Astrocyte of the cerebellum (primary cell): Measurements from ENCODE around the gene DPH1.

Experiments used
- DNase-seq: peaks from one replicate; pipeline ENCODE4 v3.0.0-alpha.2; 2011; ENCODE audit warnings: low read depth
- H3K4me3 ChIP-seq: 2 replicates; pipeline ENCODE4 v1.5.1; 2011; ENCODE audit warnings: mild to moderate bottlenecking, low read depth, low read length, moderate library complexity
- CTCF ChIP-seq: IDR thresholded peaks from 2 replicates; pipeline ENCODE4 v1.5.1; 2012; ENCODE audit warnings: low read length, low read depth, moderate library complexity, mild to moderate bottlenecking; ENCODE audit errors: missing control alignments
- in situ Hi-C: cut with HindIII; loops from 2 replicates; pipeline ENCODE4 v1.10.0; 2017; ENCODE audit warnings: low sequenced_read_pairs

Gene DPH1

GRCh38 chr17:2017274-2017941 lies 12.5 kb upstream of the DPH1 start:
- TF ChIP-seq CTCF = no peak
- H3K4me3 ChIP-seq = no peak overlapping the region
- no peak for DNase-seq
- in situ Hi-C loops = no loop called here

- DNase-seq = no peak
- H3K4me3 ChIP-seq = no peak overlapping the region
- in situ Hi-C loops = no loop called here
- TF ChIP-seq CTCF = no peak
These were observed 11.0 kb upstream of the DPH1 start for GRCh38 chr17:2018716-2019510.

GRCh38 chr17:2019723-2020122 lies 10.2 kb upstream of the DPH1 start:
- TF ChIP-seq CTCF = no peak
- no peak overlapping the region for H3K4me3 ChIP-seq
- DNase-seq = no peak
- in situ Hi-C loops = no loop called here

GRCh38 chr17:2020721-2021120 lies 9.2 kb upstream of the DPH1 start:
- no peak for TF ChIP-seq CTCF
- no peak overlapping the region for H3K4me3 ChIP-seq
- in situ Hi-C loops = no loop called here
- no peak for DNase-seq

- no peak overlapping the region for H3K4me3 ChIP-seq
- no peak for TF ChIP-seq CTCF
- no peak for DNase-seq
- in situ Hi-C loops = no loop called here
These were observed 7.2 kb upstream of the DPH1 start for GRCh38 chr17:2022647-2023240.

GRCh38 chr17:2023256-2023655 lies 6.7 kb upstream of the DPH1 start:
- TF ChIP-seq CTCF = no peak
- no peak overlapping the region for H3K4me3 ChIP-seq
- DNase-seq = no peak
- in situ Hi-C loops = no loop called here
